ENCODE results near the gene LMBR1. TPM values are rescaled to one million over a fixed set of nuclear protein-coding genes. Genes with fewer than 3 reads are reported as not detected.
A peak's percentile ranks its signal among the peaks of the same experiment; 100 is the strongest.

The LMBR1 gene
- total and polyA plus RNA-seq, 5 donors from 2014 or later, result 35.7 to 71.9 (median 39.9) TPM

GRCh38 chr7:156732091-156732625 lies 160.8 kb downstream of the LMBR1 start:
- Mint-ChIP-seq H3K36me3 (peaks cover 70% of the 10 kb centered on the region), H3K9me3 (peaks cover 4 to 27% (median 8%) of the 10 kb centered on the region in 7 donors), H3K27me3 (peaks cover 5% of the 10 kb centered on the region), H3K4me3 (no peak overlapping the region), H3K27ac (no peak overlapping the region), H3K4me1 (peaks cover 4 to 20% (median 11%) of the 10 kb centered on the region in 4 donors)
- H3K27ac ChIP-seq (ENCODE audit: insufficient read depth, low read length, poor library complexity, severe bottlenecking), result no peak overlapping the region
- peaks cover 47% of the 10 kb centered on the region for H3K36me3 ChIP-seq (ENCODE audit: control insufficient read depth, insufficient read depth, low read length)
- no peaks in the 10 kb centered on the region for H3K27me3 ChIP-seq (ENCODE audit: control insufficient read depth, insufficient read depth, low read length)
- no peaks in the 10 kb centered on the region for H3K4me1 ChIP-seq (ENCODE audit: control insufficient read depth, insufficient read depth, low read length, poor library complexity, severe bottlenecking)
- H3K9me3 ChIP-seq (ENCODE audit: control insufficient read depth in 2 of 2, low read length in 2 of 2), result peaks cover 3 to 16% of the 10 kb centered on the region in 2 experiments
- no peak overlapping the region for H3K4me3 ChIP-seq (ENCODE audit: low read depth, low read length)
- DNase-seq (no peak), ATAC-seq (ENCODE audit: low read depth in 2 of 2) (no peak)

DNA sequence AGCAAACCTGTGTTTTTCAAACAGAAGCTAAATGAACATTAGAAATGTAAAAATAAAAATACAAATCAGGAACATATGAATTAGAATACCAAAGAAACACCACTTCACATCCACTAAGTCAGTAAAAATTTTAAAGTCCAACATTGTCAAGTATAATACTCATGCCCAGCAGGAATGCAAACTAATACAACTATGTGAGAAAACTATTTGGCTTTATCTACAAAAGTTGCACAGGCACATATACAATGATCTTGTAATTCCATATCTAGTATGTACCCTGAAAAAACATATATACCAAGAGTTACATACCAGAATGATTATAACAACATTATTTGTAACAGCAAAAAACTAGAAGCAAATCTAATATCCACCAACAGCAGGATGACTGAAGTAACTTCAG lies 161.3 kb downstream of the LMBR1 start:
- no peaks in the 10 kb centered on the region for H3K27me3 ChIP-seq (ENCODE audit: control insufficient read depth, insufficient read depth, low read length)
- no peaks in the 10 kb centered on the region for H3K4me1 ChIP-seq (ENCODE audit: control insufficient read depth, insufficient read depth, low read length, poor library complexity, severe bottlenecking)
- DNase-seq, result no peak
- H3K4me1 Mint-ChIP-seq, result peaks cover 5 to 15% (median 13%) of the 10 kb centered on the region in 4 donors
- H3K27me3 Mint-ChIP-seq, result peaks cover 5% of the 10 kb centered on the region
- peaks cover 65% of the 10 kb centered on the region for H3K36me3 Mint-ChIP-seq
- peaks cover 42% of the 10 kb centered on the region for H3K36me3 ChIP-seq (ENCODE audit: control insufficient read depth, insufficient read depth, low read length)
- no peak overlapping the region for H3K27ac ChIP-seq (ENCODE audit: insufficient read depth, low read length, poor library complexity, severe bottlenecking)
- peaks cover 4 to 27% (median 8%) of the 10 kb centered on the region in 7 donors for H3K9me3 Mint-ChIP-seq
- peaks cover 3 to 16% of the 10 kb centered on the region in 2 experiments for H3K9me3 ChIP-seq (ENCODE audit: control insufficient read depth in 2 of 2, low read length in 2 of 2)
- ATAC-seq (ENCODE audit: low read depth in 2 of 2), result no peak
- no peak overlapping the region for H3K4me3 Mint-ChIP-seq
- no peak overlapping the region for H3K4me3 ChIP-seq (ENCODE audit: low read depth, low read length)
- H3K27ac Mint-ChIP-seq, result no peak overlapping the region

GRCh38 chr7:156725936-156726335 lies 167.0 kb downstream of the LMBR1 start:
- no peak overlapping the region for H3K4me3 Mint-ChIP-seq
- DNase-seq, result no peak
- H3K36me3 Mint-ChIP-seq, result peaks cover 22% of the 10 kb centered on the region

GRCh38 chr7:156725073-156725472 lies 167.9 kb downstream of the LMBR1 start:
- Histone ChIP-seq H3K4me1 (ENCODE audit: control insufficient read depth, insufficient read depth, low read length, poor library complexity, severe bottlenecking) (no peaks in the 10 kb centered on the region), H3K4me3 (ENCODE audit: low read depth, low read length) (no peak overlapping the region), H3K9me3 (ENCODE audit: control insufficient read depth in 2 of 2, low read length in 2 of 2) (no peaks in the 10 kb centered on the region), H3K27me3 (ENCODE audit: control insufficient read depth, insufficient read depth, low read length) (no peaks in the 10 kb centered on the region), H3K27ac (ENCODE audit: insufficient read depth, low read length, poor library complexity, severe bottlenecking) (no peak overlapping the region), H3K36me3 (ENCODE audit: control insufficient read depth, insufficient read depth, low read length) (peaks cover 2% of the 10 kb centered on the region)
- H3K4me3 Mint-ChIP-seq, result no peak overlapping the region
- no peaks in the 10 kb centered on the region for H3K27me3 Mint-ChIP-seq
- H3K4me1 Mint-ChIP-seq, result peaks cover 0 to 12% (median 7%) of the 10 kb centered on the region in 4 donors
- H3K9me3 Mint-ChIP-seq, result no peaks in the 10 kb centered on the region
- no peak for DNase-seq
- ATAC-seq (ENCODE audit: low read depth in 2 of 2), result no peak
- no peak overlapping the region for H3K27ac Mint-ChIP-seq
- peaks cover 21% of the 10 kb centered on the region for H3K36me3 Mint-ChIP-seq

More at GRCh38 chr7:156725936-156726335, 167.0 kb downstream of the LMBR1 start:
- Mint-ChIP-seq H3K9me3 (no peaks in the 10 kb centered on the region), H3K27ac (no peak overlapping the region), H3K27me3 (no peaks in the 10 kb centered on the region), H3K4me1 (peaks cover under 1 to 12% (median 7%) of the 10 kb centered on the region in 4 donors)
- no peaks in the 10 kb centered on the region for H3K27me3 ChIP-seq (ENCODE audit: control insufficient read depth, insufficient read depth, low read length)
- no peak overlapping the region for H3K27ac ChIP-seq (ENCODE audit: insufficient read depth, low read length, poor library complexity, severe bottlenecking)
- H3K36me3 ChIP-seq (ENCODE audit: control insufficient read depth, insufficient read depth, low read length), result peaks cover 2% of the 10 kb centered on the region
- H3K4me3 ChIP-seq (ENCODE audit: low read depth, low read length), result no peak overlapping the region
- no peaks in the 10 kb centered on the region for H3K9me3 ChIP-seq (ENCODE audit: control insufficient read depth in 2 of 2, low read length in 2 of 2)
- ATAC-seq (ENCODE audit: low read depth in 2 of 2), result no peak
- no peaks in the 10 kb centered on the region for H3K4me1 ChIP-seq (ENCODE audit: control insufficient read depth, insufficient read depth, low read length, poor library complexity, severe bottlenecking)

- H3K27me3 Mint-ChIP-seq, result no peaks in the 10 kb centered on the region
- peaks cover 0 to under 1% (median 0%) of the 10 kb centered on the region in 7 donors for H3K9me3 Mint-ChIP-seq
- H3K27me3 ChIP-seq (ENCODE audit: control insufficient read depth, insufficient read depth, low read length), result no peaks in the 10 kb centered on the region
- peaks cover 2% of the 10 kb centered on the region for H3K36me3 ChIP-seq (ENCODE audit: control insufficient read depth, insufficient read depth, low read length)
- ATAC-seq (ENCODE audit: low read depth in 2 of 2) (no peak), DNase-seq (no peak)
- H3K36me3 Mint-ChIP-seq, result peaks cover 17% of the 10 kb centered on the region
- peaks cover 0 to 4% (median 2%) of the 10 kb centered on the region in 4 donors for H3K4me1 Mint-ChIP-seq
- no peaks in the 10 kb centered on the region for H3K4me1 ChIP-seq (ENCODE audit: control insufficient read depth, insufficient read depth, low read length, poor library complexity, severe bottlenecking)
- no peak overlapping the region for H3K4me3 ChIP-seq (ENCODE audit: low read depth, low read length)
- no peak overlapping the region for H3K27ac ChIP-seq (ENCODE audit: insufficient read depth, low read length, poor library complexity, severe bottlenecking)
- H3K9me3 ChIP-seq (ENCODE audit: control insufficient read depth in 2 of 2, low read length in 2 of 2), result no peaks in the 10 kb centered on the region
- no peak overlapping the region for H3K4me3 Mint-ChIP-seq
- H3K27ac Mint-ChIP-seq, result peak overlapping the region in 1 of 3 donors; percentile 56
Observed at GRCh38 chr7:156722043-156722826, 170.7 kb downstream of the LMBR1 start.

DNA sequence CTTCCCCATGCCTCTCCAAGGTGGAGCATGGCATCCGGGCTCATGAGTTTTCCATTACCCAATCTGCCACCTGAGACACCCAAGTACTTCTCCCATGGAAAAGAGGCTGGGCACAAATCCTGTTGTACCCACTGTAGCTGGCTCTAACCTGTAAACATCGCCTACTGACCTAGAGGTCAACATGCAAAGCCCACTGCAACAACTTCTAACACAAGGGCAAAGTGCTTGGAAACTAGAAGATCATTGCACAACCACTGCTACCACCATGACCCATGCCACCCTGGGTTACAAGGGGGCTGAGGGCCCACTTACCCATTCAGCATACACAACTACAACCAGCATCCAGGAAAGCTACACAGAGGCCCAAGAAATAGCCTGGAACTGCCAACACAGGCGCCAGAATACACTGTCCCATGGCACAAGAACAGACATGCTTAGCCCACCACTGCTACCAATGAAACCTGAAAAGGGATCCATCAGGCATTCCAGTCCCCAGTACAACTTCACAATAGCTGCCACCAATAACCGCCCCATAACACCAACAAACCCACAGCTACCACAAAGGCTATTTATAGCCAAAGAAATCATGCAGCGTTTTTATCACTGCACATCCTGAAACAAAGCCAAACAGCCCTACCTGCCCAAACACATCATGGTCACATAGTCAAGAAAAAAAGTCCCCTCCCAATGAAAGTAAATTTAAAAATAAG lies 189.1 kb downstream of the LMBR1 start:
- Histone ChIP-seq H3K27ac (ENCODE audit: insufficient read depth, low read length, poor library complexity, severe bottlenecking) (no peak overlapping the region), H3K27me3 (ENCODE audit: control insufficient read depth, insufficient read depth, low read length) (no peaks in the 10 kb centered on the region), H3K4me1 (ENCODE audit: control insufficient read depth, insufficient read depth, low read length, poor library complexity, severe bottlenecking) (no peaks in the 10 kb centered on the region), H3K4me3 (ENCODE audit: low read depth, low read length) (no peak overlapping the region), H3K36me3 (ENCODE audit: control insufficient read depth, insufficient read depth, low read length) (peaks cover 4% of the 10 kb centered on the region), H3K9me3 (ENCODE audit: control insufficient read depth in 2 of 2, low read length in 2 of 2) (peaks cover 0 to 2% of the 10 kb centered on the region in 2 experiments)
- peaks cover 59% of the 10 kb centered on the region for H3K36me3 Mint-ChIP-seq
- peaks cover 0 to 28% (median 4%) of the 10 kb centered on the region in 7 donors for H3K9me3 Mint-ChIP-seq
- ATAC-seq (ENCODE audit: low read depth in 2 of 2) (no peak), DNase-seq (no peak)
- peaks cover 7 to 12% (median 9%) of the 10 kb centered on the region in 4 donors for H3K4me1 Mint-ChIP-seq
- no peak overlapping the region for H3K4me3 Mint-ChIP-seq
- H3K27ac Mint-ChIP-seq, result peak overlapping the region in 1 of 3 donors; percentile 71
- H3K27me3 Mint-ChIP-seq, result no peaks in the 10 kb centered on the region

DNA sequence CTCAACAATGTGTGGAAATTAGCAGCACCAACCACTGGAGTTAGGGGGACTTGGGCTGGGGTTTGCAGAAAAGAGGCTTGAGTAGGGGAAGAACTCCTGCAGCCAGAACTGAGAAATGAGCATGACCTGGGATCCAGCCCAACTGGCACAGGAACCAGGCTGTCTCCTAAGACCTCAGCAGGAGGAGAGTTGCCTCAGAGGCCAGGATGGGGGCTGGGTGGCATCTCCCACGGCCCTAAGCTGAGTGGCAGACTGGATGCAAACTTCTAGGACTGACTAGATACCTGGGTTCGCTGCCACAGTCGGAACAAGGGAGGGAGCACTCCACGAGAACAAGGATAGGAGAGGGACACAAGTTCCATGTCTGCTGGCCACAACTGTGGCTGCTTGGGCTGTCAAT lies 189.8 kb downstream of the LMBR1 start:
- H3K27ac ChIP-seq (ENCODE audit: insufficient read depth, low read length, poor library complexity, severe bottlenecking), result no peak overlapping the region
- peaks cover 7 to 12% (median 9%) of the 10 kb centered on the region in 4 donors for H3K4me1 Mint-ChIP-seq
- peaks cover 54% of the 10 kb centered on the region for H3K36me3 Mint-ChIP-seq
- no peaks in the 10 kb centered on the region for H3K27me3 ChIP-seq (ENCODE audit: control insufficient read depth, insufficient read depth, low read length)
- ATAC-seq (ENCODE audit: low read depth in 2 of 2), result no peak
- DNase-seq, result no peak
- H3K4me3 ChIP-seq (ENCODE audit: low read depth, low read length), result no peak overlapping the region
- H3K27me3 Mint-ChIP-seq, result no peaks in the 10 kb centered on the region
- no peaks in the 10 kb centered on the region for H3K4me1 ChIP-seq (ENCODE audit: control insufficient read depth, insufficient read depth, low read length, poor library complexity, severe bottlenecking)
- H3K36me3 ChIP-seq (ENCODE audit: control insufficient read depth, insufficient read depth, low read length), result peaks cover 4% of the 10 kb centered on the region
- peaks cover 2 to 4% of the 10 kb centered on the region in 2 experiments for H3K9me3 ChIP-seq (ENCODE audit: control insufficient read depth in 2 of 2, low read length in 2 of 2)
- no peak overlapping the region for H3K4me3 Mint-ChIP-seq
- peaks cover 0 to 27% (median 4%) of the 10 kb centered on the region in 7 donors for H3K9me3 Mint-ChIP-seq
- no peak overlapping the region for H3K27ac Mint-ChIP-seq
